IPS-18c (cell line): ENCODE data around the gene ATF6B.
"Not testable (repeated sequence)": the region's sequence is repeated elsewhere in the genome, so short reads cannot be mapped to it uniquely, and the experiment has no call there.

Source experiments
- H3K4me3 ChIP-seq: 2 replicates; pipeline ENCODE4 v1.7.0; 2013; ENCODE audit warnings: low read depth, mild to moderate bottlenecking, low read length, moderate library complexity; ENCODE audit not compliant: insufficient read depth
- H3K9me3 ChIP-seq: one replicate; pipeline ENCODE4 v1.6.1; 2013; ENCODE audit warnings: mild to moderate bottlenecking, low read length, moderate library complexity; ENCODE audit not compliant: control insufficient read depth, insufficient read depth

Gene ATF6B

GRCh38 chr6:32079566-32080290 is 48.3 kb downstream of the ATF6B start:
- Histone ChIP-seq H3K4me3 (no peak overlapping the region), H3K9me3 (no peaks in the 10 kb centered on the region)

GRCh38 chr6:32076321-32076809 is 51.7 kb downstream of the ATF6B start:
- Histone ChIP-seq H3K9me3 (no peaks in the 10 kb centered on the region), H3K4me3 (no peak overlapping the region)

- H3K9me3 ChIP-seq, result no peaks in the 10 kb centered on the region
Observed at GRCh38 chr6:32075781-32076180, 52.3 kb downstream of the ATF6B start.

GRCh38 chr6:32074996-32075532 is 53.0 kb downstream of the ATF6B start:
- H3K9me3 ChIP-seq, result no peaks in the 10 kb centered on the region
- no peak overlapping the region for H3K4me3 ChIP-seq

More at GRCh38 chr6:32075781-32076180, 52.3 kb downstream of the ATF6B start:
- no peak overlapping the region for H3K4me3 ChIP-seq

GRCh38 chr6:32073613-32074012 is 54.4 kb downstream of the ATF6B start:
- no peaks in the 10 kb centered on the region for H3K9me3 ChIP-seq
- H3K4me3 ChIP-seq, result no peak overlapping the region

GRCh38 chr6:32073101-32073500 is 54.9 kb downstream of the ATF6B start:
- Histone ChIP-seq H3K9me3 (no peaks in the 10 kb centered on the region), H3K4me3 (no peak overlapping the region)

- Histone ChIP-seq H3K9me3 (no peaks in the 10 kb centered on the region), H3K4me3 (no peak overlapping the region)
Observed at GRCh38 chr6:32070814-32071543, 57.1 kb downstream of the ATF6B start.

- no peaks in the 10 kb centered on the region for H3K9me3 ChIP-seq
- H3K4me3 ChIP-seq, result no peak overlapping the region
Observed at GRCh38 chr6:32069878-32070515, 58.0 kb downstream of the ATF6B start.

- Histone ChIP-seq H3K9me3 (no peaks in the 10 kb centered on the region), H3K4me3 (no peak overlapping the region)
Observed at GRCh38 chr6:32069460-32069859, 58.6 kb downstream of the ATF6B start.

- Histone ChIP-seq H3K9me3 (no peaks in the 10 kb centered on the region), H3K4me3 (no peak overlapping the region)
Observed at GRCh38 chr6:32068867-32069266, 59.2 kb downstream of the ATF6B start.

- H3K9me3 ChIP-seq, H3K4me3 ChIP-seq: not testable (repeated sequence)
Observed at GRCh38 chr6:32068315-32068714, 59.7 kb downstream of the ATF6B start.

GRCh38 chr6:32067521-32067920 is 60.5 kb downstream of the ATF6B start:
- H3K4me3 ChIP-seq, result not testable (repeated sequence)

More at GRCh38 chr6:32067521-32067920, 60.5 kb downstream of the ATF6B start:
- H3K9me3 ChIP-seq, result not testable (repeated sequence)
